Thyroid gland (tissue), 4 donors: ENCODE data around the gene ANG.

Source experiments
- POLR2A ChIP-seq, 2 donors: fragments of 450-650 bp; IDR thresholded peaks; one replicate each; pipeline ENCODE4 v1.6.1; 2017; ENCODE audit warnings: antibody characterized with exemption in 2 of 2, mild to moderate bottlenecking in 2 of 2, moderate library complexity in 1 of 2
- TF ChIP-seq, protein P1 (sequence below), 6 experiments: fragments of 200-600 bp in 3 of 6; fragments of 450-650 bp in 3 of 6; sonication (generic) in 3 of 6; IDR thresholded peaks; one replicate each; pipeline ENCODE4 v1.5.1; 2016 to 2019; ENCODE audit warnings: antibody characterized with exemption in 6 of 6, mild to moderate bottlenecking in 2 of 6, inconsistent platforms in 1 of 6, moderate library complexity in 1 of 6

DNA sequence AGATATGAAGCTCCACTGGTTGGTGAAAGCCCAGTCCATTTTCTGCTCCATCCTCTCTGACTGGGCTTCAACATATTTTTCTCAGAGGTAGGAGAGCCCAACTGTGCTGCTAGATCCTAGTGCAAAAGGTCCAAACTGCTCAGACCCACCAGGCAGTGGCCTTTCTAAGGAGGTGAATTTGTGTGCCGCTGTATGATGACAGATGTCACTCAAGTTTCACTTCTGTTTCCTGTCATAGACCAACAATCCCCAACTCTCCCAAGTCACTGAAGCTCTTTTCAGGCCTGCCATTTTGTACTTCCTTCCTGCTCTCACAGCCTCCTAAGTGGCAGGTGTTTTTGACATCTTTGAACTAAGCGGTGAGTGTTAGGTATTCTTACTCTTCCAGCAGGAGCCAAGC lies 20.6 kb upstream of the ANG start:
- TF ChIP-seq, protein P1, sequence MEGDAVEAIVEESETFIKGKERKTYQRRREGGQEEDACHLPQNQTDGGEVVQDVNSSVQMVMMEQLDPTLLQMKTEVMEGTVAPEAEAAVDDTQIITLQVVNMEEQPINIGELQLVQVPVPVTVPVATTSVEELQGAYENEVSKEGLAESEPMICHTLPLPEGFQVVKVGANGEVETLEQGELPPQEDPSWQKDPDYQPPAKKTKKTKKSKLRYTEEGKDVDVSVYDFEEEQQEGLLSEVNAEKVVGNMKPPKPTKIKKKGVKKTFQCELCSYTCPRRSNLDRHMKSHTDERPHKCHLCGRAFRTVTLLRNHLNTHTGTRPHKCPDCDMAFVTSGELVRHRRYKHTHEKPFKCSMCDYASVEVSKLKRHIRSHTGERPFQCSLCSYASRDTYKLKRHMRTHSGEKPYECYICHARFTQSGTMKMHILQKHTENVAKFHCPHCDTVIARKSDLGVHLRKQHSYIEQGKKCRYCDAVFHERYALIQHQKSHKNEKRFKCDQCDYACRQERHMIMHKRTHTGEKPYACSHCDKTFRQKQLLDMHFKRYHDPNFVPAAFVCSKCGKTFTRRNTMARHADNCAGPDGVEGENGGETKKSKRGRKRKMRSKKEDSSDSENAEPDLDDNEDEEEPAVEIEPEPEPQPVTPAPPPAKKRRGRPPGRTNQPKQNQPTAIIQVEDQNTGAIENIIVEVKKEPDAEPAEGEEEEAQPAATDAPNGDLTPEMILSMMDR (IDR thresholded peaks at IDR 0.05): no peak
- TF ChIP-seq POLR2A (IDR thresholded peaks at IDR 0.05): no peak
